HL-60 (cell line): Measurements from ENCODE around the gene PRR14L.

Source experiments
- POLR2AphosphoS5 ChIP-seq: IDR thresholded peaks from 2 replicates; pipeline ENCODE4 v1.6.1; 2012; ENCODE audit warnings: low read depth
- TF ChIP-seq, protein P1 (sequence below): IDR thresholded peaks from one replicate; pipeline ENCODE4 v1.5.1; 2011; ENCODE audit warnings: low read length, control low read depth, inconsistent platforms; ENCODE audit not compliant: insufficient read depth

GRCh38 chr22:31753005-31753633 is 3.2 kb upstream of the PRR14L start:
- TF ChIP-seq, protein P1, sequence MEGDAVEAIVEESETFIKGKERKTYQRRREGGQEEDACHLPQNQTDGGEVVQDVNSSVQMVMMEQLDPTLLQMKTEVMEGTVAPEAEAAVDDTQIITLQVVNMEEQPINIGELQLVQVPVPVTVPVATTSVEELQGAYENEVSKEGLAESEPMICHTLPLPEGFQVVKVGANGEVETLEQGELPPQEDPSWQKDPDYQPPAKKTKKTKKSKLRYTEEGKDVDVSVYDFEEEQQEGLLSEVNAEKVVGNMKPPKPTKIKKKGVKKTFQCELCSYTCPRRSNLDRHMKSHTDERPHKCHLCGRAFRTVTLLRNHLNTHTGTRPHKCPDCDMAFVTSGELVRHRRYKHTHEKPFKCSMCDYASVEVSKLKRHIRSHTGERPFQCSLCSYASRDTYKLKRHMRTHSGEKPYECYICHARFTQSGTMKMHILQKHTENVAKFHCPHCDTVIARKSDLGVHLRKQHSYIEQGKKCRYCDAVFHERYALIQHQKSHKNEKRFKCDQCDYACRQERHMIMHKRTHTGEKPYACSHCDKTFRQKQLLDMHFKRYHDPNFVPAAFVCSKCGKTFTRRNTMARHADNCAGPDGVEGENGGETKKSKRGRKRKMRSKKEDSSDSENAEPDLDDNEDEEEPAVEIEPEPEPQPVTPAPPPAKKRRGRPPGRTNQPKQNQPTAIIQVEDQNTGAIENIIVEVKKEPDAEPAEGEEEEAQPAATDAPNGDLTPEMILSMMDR = no peak
- no peak; the same call in 1 of the 2 replicates for TF ChIP-seq POLR2AphosphoS5
